Subcutaneous adipose tissue (tissue), 4 donors: ENCODE measurements around the gene SLC4A1AP. TPM values are rescaled to one million over a fixed set of nuclear protein-coding genes. Genes with fewer than 3 reads are reported as not detected.

Experiments
- total RNA-seq, 4 donors: library from RNA; depleted of rRNA; stranded (reverse); fragments of >200 nt; gene quantifications; one replicate each; pipeline ENCODE4 v1.1.0, GENCODE V29; 2016
- TF ChIP-seq, protein P1 (sequence below): fragments of 450-650 bp; IDR thresholded peaks from one replicate; pipeline ENCODE4 v1.5.1; 2016; ENCODE audit warnings: low read depth, mild to moderate bottlenecking, control low read depth, antibody characterized with exemption, moderate library complexity

SLC4A1AP gene
- total RNA-seq, 4 donors from 2014 or later, result 20.7 to 23.1 (median 22.3) TPM

GRCh38 chr2:27707462-27708256 is 44.0 kb downstream of the SLC4A1AP start:
- TF ChIP-seq, protein P1, sequence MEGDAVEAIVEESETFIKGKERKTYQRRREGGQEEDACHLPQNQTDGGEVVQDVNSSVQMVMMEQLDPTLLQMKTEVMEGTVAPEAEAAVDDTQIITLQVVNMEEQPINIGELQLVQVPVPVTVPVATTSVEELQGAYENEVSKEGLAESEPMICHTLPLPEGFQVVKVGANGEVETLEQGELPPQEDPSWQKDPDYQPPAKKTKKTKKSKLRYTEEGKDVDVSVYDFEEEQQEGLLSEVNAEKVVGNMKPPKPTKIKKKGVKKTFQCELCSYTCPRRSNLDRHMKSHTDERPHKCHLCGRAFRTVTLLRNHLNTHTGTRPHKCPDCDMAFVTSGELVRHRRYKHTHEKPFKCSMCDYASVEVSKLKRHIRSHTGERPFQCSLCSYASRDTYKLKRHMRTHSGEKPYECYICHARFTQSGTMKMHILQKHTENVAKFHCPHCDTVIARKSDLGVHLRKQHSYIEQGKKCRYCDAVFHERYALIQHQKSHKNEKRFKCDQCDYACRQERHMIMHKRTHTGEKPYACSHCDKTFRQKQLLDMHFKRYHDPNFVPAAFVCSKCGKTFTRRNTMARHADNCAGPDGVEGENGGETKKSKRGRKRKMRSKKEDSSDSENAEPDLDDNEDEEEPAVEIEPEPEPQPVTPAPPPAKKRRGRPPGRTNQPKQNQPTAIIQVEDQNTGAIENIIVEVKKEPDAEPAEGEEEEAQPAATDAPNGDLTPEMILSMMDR, result no peak

- TF ChIP-seq, protein P1, result no peak
These were observed 44.6 kb downstream of the SLC4A1AP start for GRCh38 chr2:27708257-27708654.

- TF ChIP-seq, protein P1, result no peak
These were observed 45.0 kb downstream of the SLC4A1AP start for GRCh38 chr2:27708666-27709065.

GRCh38 chr2:27709326-27709725 is 45.6 kb downstream of the SLC4A1AP start:
- TF ChIP-seq, protein P1, result no peak

GRCh38 chr2:27709960-27710575 is 46.4 kb downstream of the SLC4A1AP start:
- TF ChIP-seq, protein P1, result no peak

DNA sequence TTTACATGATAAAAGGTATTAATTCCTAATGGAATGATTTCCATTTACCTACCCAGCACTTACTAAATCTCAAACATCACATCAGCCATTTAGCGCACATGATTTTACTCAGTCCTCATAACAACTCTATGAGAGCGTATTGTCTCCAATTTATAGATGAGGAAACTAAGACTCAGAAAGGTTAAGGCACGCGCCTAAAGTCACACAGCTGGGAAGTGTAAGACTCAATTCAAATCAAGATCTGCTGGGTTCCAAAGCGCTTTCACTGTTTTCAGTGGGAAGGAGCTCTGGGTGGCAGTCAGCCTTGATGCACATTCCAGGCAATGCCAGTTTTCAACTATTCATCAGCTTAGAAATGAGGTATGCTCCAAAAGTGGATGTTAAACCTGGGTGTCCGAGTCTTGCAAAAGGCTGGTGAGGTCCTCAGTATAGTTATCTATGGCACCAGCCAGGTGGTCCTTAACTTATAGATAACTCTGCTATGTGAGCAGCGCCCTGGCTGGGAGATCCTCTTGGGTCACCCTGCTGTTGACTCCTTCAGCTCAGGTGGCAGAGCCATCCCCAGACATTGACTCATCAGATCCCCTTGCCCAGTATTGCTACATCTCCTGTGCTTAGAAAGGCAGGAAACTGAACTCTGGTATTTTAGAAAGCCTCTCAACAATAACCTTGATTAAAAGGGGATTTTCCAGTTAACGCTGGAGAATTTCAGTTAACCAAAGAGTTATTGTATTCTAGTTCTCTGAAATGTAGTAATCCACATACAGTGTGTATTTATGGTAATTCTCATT is 47.1 kb downstream of the SLC4A1AP start:
- TF ChIP-seq, protein P1, result no peak

DNA sequence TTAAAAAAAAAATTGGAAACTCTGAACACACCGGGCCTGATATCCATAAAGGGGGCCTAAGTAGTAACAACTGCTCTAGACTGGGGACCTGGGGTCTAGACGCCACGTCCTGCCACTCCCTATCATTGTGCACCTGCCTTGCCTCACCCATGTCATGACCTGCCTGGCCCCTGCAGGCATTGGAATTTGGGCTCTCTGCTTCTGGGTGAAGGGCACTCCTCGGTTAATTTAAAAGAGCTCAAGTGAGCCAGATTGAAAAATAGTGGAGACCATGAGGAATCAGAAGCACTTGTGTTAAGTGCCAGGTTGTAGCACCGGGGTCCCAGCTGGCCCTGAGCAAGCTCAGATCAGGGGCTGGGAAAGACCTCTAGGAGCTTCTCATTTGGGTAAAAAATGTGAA is 48.1 kb downstream of the SLC4A1AP start:
- TF ChIP-seq, protein P1, result no peak
